RWPE2 (cell line): ENCODE measurements around the gene SPEF2.

Experiments used
- ATAC-seq: fragments of 200-7000 bp; cut with Tn5 transposase; 3 replicates; pipeline ENCODE4 v1.9.1; 2021; ENCODE audit warnings: low read depth
- DNase-seq: peaks from one replicate; pipeline ENCODE4 v3.0.0-alpha.2; 2020; ENCODE audit warnings: low spot score
- H3K27ac ChIP-seq: fragments of 450-650 bp; 2 replicates; pipeline ENCODE4 v1.5.1; 2017; ENCODE audit warnings: mild to moderate bottlenecking; ENCODE audit not compliant: poor library complexity, severe bottlenecking
- H3K27me3 ChIP-seq: fragments of 250-450 bp; sonication (Bioruptor Pico); 2 replicates; pipeline ENCODE4 v1.5.1; 2021; ENCODE audit warnings: mild to moderate bottlenecking, moderate library complexity; ENCODE audit not compliant: insufficient read depth, poor library complexity, severe bottlenecking
- H3K36me3 ChIP-seq: fragments of 250-450 bp; sonication (Bioruptor Pico); 2 replicates; pipeline ENCODE4 v1.5.1; 2020; ENCODE audit warnings: low read depth, mild to moderate bottlenecking, moderate library complexity
- H3K4me1 ChIP-seq: fragments of 250-450 bp; sonication (Bioruptor Pico); 2 replicates; pipeline ENCODE4 v1.5.1; 2021; ENCODE audit warnings: mild to moderate bottlenecking, moderate library complexity; ENCODE audit not compliant: insufficient read depth, poor library complexity, severe bottlenecking
- H3K4me3 ChIP-seq: fragments of 250-450 bp; sonication (Bioruptor Pico); 2 replicates; pipeline ENCODE4 v1.5.1; 2021; ENCODE audit warnings: mild to moderate bottlenecking, moderate library complexity; ENCODE audit not compliant: severe bottlenecking
- H3K9me3 ChIP-seq: fragments of 250-450 bp; sonication (Bioruptor Pico); 2 replicates; pipeline ENCODE4 v1.5.1; 2021; ENCODE audit warnings: mild to moderate bottlenecking, moderate library complexity; ENCODE audit not compliant: severe bottlenecking
- TF ChIP-seq, protein P1 (sequence below): fragments of 450-650 bp; IDR thresholded peaks from one replicate; pipeline ENCODE4 v1.5.1; 2017; ENCODE audit warnings: mild to moderate bottlenecking, moderate library complexity; ENCODE audit not compliant: poor library complexity, severe bottlenecking

SPEF2 gene

DNA sequence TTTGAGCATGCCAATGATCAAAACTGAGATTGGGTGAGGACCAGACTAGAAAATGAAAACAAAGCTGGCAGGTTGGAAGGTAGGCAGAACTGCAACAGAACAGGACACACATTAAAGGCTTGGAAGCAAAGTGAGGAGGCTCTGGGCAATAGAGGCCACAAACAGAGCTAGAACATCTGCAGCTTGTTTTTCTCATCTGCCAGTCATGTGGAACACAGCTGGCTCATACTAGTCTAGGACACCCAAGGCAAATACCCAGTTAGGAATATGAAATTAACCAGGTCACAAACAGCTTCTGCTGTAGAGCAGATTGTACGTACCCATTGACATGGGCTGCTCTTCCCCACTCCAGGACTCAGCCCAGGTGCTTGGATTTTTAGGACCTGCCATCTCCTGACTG lies 61.7 kb downstream of the SPEF2 start:
- no peak overlapping the region for H3K27ac ChIP-seq
- H3K27me3 ChIP-seq = no peaks in the 10 kb centered on the region
- H3K9me3 ChIP-seq = no peaks in the 10 kb centered on the region
- DNase-seq = no peak
- no peak for ATAC-seq
- H3K4me3 ChIP-seq = no peak overlapping the region
- H3K4me1 ChIP-seq = no peaks in the 10 kb centered on the region
- H3K36me3 ChIP-seq = no peaks in the 10 kb centered on the region
- TF ChIP-seq, protein P1, sequence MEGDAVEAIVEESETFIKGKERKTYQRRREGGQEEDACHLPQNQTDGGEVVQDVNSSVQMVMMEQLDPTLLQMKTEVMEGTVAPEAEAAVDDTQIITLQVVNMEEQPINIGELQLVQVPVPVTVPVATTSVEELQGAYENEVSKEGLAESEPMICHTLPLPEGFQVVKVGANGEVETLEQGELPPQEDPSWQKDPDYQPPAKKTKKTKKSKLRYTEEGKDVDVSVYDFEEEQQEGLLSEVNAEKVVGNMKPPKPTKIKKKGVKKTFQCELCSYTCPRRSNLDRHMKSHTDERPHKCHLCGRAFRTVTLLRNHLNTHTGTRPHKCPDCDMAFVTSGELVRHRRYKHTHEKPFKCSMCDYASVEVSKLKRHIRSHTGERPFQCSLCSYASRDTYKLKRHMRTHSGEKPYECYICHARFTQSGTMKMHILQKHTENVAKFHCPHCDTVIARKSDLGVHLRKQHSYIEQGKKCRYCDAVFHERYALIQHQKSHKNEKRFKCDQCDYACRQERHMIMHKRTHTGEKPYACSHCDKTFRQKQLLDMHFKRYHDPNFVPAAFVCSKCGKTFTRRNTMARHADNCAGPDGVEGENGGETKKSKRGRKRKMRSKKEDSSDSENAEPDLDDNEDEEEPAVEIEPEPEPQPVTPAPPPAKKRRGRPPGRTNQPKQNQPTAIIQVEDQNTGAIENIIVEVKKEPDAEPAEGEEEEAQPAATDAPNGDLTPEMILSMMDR = no peak

GRCh38 chr5:35681911-35682310 lies 64.2 kb downstream of the SPEF2 start:
- Histone ChIP-seq H3K27ac (no peak overlapping the region), H3K27me3 (no peaks in the 10 kb centered on the region), H3K36me3 (no peaks in the 10 kb centered on the region), H3K9me3 (no peaks in the 10 kb centered on the region), H3K4me1 (no peaks in the 10 kb centered on the region), H3K4me3 (no peak overlapping the region)
- ATAC-seq (no peak), DNase-seq (no peak)
- TF ChIP-seq, protein P1 = no peak

DNA sequence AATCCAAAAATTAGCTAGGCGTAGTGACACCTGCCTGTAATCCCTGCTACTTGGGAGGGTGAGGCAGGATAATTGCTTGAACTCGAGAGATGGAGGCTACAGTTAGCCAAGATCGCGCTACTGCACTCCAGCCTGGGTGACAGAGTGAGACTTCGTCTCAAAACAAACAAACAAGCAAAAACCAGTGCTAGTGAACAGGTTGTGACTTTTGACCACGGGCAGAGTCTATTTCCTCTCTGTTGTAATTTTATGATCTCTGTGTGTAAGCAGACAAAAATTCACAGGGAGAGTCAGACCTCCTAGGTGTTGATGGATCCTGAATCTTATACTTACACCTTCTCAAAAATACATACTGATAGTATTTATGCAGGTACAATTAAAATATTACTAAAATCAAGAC lies 65.8 kb downstream of the SPEF2 start:
- no peaks in the 10 kb centered on the region for H3K4me1 ChIP-seq
- no peaks in the 10 kb centered on the region for H3K36me3 ChIP-seq
- no peak overlapping the region for H3K27ac ChIP-seq
- DNase-seq (no peak), ATAC-seq (no peak)
- TF ChIP-seq, protein P1 = no peak
- no peaks in the 10 kb centered on the region for H3K27me3 ChIP-seq
- no peak overlapping the region for H3K4me3 ChIP-seq
- no peaks in the 10 kb centered on the region for H3K9me3 ChIP-seq

- no peaks in the 10 kb centered on the region for H3K9me3 ChIP-seq
- no peaks in the 10 kb centered on the region for H3K27me3 ChIP-seq
- no peaks in the 10 kb centered on the region for H3K4me1 ChIP-seq
- TF ChIP-seq, protein P1 = no peak
- H3K4me3 ChIP-seq = no peak overlapping the region
- no peak overlapping the region for H3K27ac ChIP-seq
- ATAC-seq (no peak), DNase-seq (no peak)
- H3K36me3 ChIP-seq = no peaks in the 10 kb centered on the region
These were observed 67.5 kb downstream of the SPEF2 start for GRCh38 chr5:35685161-35685560.

DNA sequence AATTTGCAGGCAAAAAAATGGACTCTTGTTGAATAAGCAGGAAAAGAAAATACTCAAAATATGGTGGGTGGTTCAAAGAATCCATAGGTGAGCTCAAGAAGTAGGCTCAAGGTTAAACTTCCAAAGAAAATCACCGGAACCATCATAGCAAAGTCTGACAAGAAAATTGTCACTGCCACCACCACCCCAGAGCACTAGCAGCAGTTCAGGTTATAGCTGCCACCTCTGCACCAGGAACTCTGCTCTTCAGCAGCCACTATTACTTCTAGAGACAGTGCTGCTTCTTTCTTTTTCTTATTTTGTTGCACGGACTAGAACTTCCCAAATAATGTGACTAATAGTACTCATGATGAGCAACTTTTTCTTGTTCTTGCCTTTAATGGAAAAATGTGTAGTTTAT lies 70.3 kb downstream of the SPEF2 start:
- no peak for ATAC-seq
- no peaks in the 10 kb centered on the region for H3K9me3 ChIP-seq
- H3K4me1 ChIP-seq = no peaks in the 10 kb centered on the region
- no peak for DNase-seq
- no peaks in the 10 kb centered on the region for H3K27me3 ChIP-seq
- TF ChIP-seq, protein P1 = no peak
- no peak overlapping the region for H3K27ac ChIP-seq
- no peak overlapping the region for H3K4me3 ChIP-seq
- no peaks in the 10 kb centered on the region for H3K36me3 ChIP-seq
